Loucy (cell line): ENCODE data around the gene PIR.

ENCODE experiments used
- H2AFZ ChIP-seq: fragments of 200-600 bp; sonication (generic); 2 replicates; pipeline ENCODE4 v1.6.0; 2016; ENCODE audit warnings: antibody characterized with exemption, mild to moderate bottlenecking, low read length, moderate library complexity
- H3F3A ChIP-seq: fragments of 200-600 bp; 2 replicates; pipeline ENCODE4 v1.6.0; 2016; ENCODE audit warnings: antibody characterized with exemption, low read depth, mild to moderate bottlenecking
- H3K27me3 ChIP-seq: fragments of 200-600 bp; sonication (generic); 2 replicates; pipeline ENCODE4 v1.6.1; 2014; ENCODE audit warnings: low read length, mild to moderate bottlenecking; ENCODE audit not compliant: insufficient read depth, poor library complexity, severe bottlenecking
- H3K36me3 ChIP-seq: fragments of 200-600 bp; sonication (generic); 2 replicates; pipeline ENCODE4 v1.6.1; 2016; ENCODE audit warnings: low read length; ENCODE audit not compliant: insufficient read depth
- H3K4me1 ChIP-seq: fragments of 200-600 bp; sonication (generic); 2 replicates; pipeline ENCODE4 v1.5.1; 2014; ENCODE audit warnings: low read length, mild to moderate bottlenecking; ENCODE audit not compliant: insufficient read depth, poor library complexity, severe bottlenecking
- H3K4me2 ChIP-seq: fragments of 200-600 bp; sonication (generic); 2 replicates; pipeline ENCODE4 v1.6.0; 2014; ENCODE audit warnings: antibody characterized with exemption, low read length, low read depth, mild to moderate bottlenecking; ENCODE audit not compliant: poor library complexity, severe bottlenecking
- H3K4me3 ChIP-seq: fragments of 200-600 bp; sonication (generic); 2 replicates; pipeline ENCODE4 v1.5.1; 2014; ENCODE audit warnings: low read length, mild to moderate bottlenecking, mixed read lengths; ENCODE audit not compliant: poor library complexity, severe bottlenecking
- H3K79me2 ChIP-seq: fragments of 200-600 bp; sonication (generic); 2 replicates; pipeline ENCODE4 v1.6.1; 2014; ENCODE audit warnings: low read length; ENCODE audit not compliant: insufficient read depth
- H3K9ac ChIP-seq: fragments of 200-600 bp; sonication (generic); 2 replicates; pipeline ENCODE4 v1.6.0; 2014; ENCODE audit warnings: mild to moderate bottlenecking, low read depth, low read length, moderate library complexity; ENCODE audit not compliant: poor library complexity, severe bottlenecking
- H3K9me2 ChIP-seq: fragments of 200-600 bp; sonication (generic); replicated peaks from 2 replicates; pipeline ENCODE4 v1.6.1; 2016; ENCODE audit warnings: low read depth, low read length, mixed read lengths
- H3K9me3 ChIP-seq: fragments of 200-600 bp; sonication (generic); 2 replicates; pipeline ENCODE4 v1.6.1; 2014; ENCODE audit warnings: mild to moderate bottlenecking, antibody characterized with exemption, low read length, low read depth; ENCODE audit not compliant: insufficient read depth
- H4K20me1 ChIP-seq: fragments of 200-600 bp; sonication (generic); 2 replicates; pipeline ENCODE4 v1.6.0; 2014; ENCODE audit warnings: antibody characterized with exemption, low read length, mild to moderate bottlenecking; ENCODE audit not compliant: insufficient read depth, poor library complexity, severe bottlenecking
- CTCF ChIP-seq: fragments of 200-600 bp; sonication (generic); conservative IDR thresholded peaks from 2 replicates; pipeline ENCODE4 v1.5.1; 2014; ENCODE audit warnings: mild to moderate bottlenecking, antibody characterized with exemption, low read length
- EZH2phosphoT487 ChIP-seq: fragments of 200-600 bp; IDR thresholded peaks from 2 replicates; pipeline ENCODE4 v1.6.1; 2018; ENCODE audit warnings: antibody characterized with exemption, mild to moderate bottlenecking, moderate library complexity, borderline replicate concordance

The PIR gene

GRCh38 chrX:15435836-15436619 lies 57.1 kb downstream of the PIR start:
- no peaks in the 10 kb centered on the region for H3F3A ChIP-seq
- H3K4me3 ChIP-seq = no peak overlapping the region
- H4K20me1 ChIP-seq = no peaks in the 10 kb centered on the region
- no peaks in the 10 kb centered on the region for H3K4me1 ChIP-seq
- H2AFZ ChIP-seq = no peak overlapping the region
- H3K9ac ChIP-seq = no peak overlapping the region
- TF ChIP-seq CTCF (no peak), EZH2phosphoT487 (no peak)
- no peaks in the 10 kb centered on the region for H3K9me3 ChIP-seq
- no peaks in the 10 kb centered on the region for H3K36me3 ChIP-seq
- H3K4me2 ChIP-seq = no peak overlapping the region
- no peaks in the 10 kb centered on the region for H3K27me3 ChIP-seq
- no peaks in the 10 kb centered on the region for H3K79me2 ChIP-seq
- no peaks in the 10 kb centered on the region for H3K9me2 ChIP-seq

- Histone ChIP-seq H3K79me2 (no peaks in the 10 kb centered on the region), H3K9me2 (no peaks in the 10 kb centered on the region), H3K27me3 (no peaks in the 10 kb centered on the region), H3F3A (no peaks in the 10 kb centered on the region), H3K36me3 (no peaks in the 10 kb centered on the region), H2AFZ (no peak overlapping the region), H4K20me1 (no peaks in the 10 kb centered on the region), H3K9me3 (no peaks in the 10 kb centered on the region), H3K9ac (no peak overlapping the region), H3K4me1 (peaks cover 9% of the 10 kb centered on the region), H3K4me3 (no peak overlapping the region), H3K4me2 (no peak overlapping the region)
- TF ChIP-seq EZH2phosphoT487 (no peak), CTCF (no peak)
Observed at GRCh38 chrX:15434205-15434604, 58.9 kb downstream of the PIR start.

- Histone ChIP-seq H3K9me3 (no peaks in the 10 kb centered on the region), H3K9ac (no peak overlapping the region), H3F3A (no peaks in the 10 kb centered on the region), H3K79me2 (no peaks in the 10 kb centered on the region), H3K36me3 (no peaks in the 10 kb centered on the region), H3K4me1 (peaks cover 9% of the 10 kb centered on the region), H3K9me2 (no peaks in the 10 kb centered on the region), H3K27me3 (no peaks in the 10 kb centered on the region), H2AFZ (no peak overlapping the region), H3K4me2 (no peak overlapping the region), H4K20me1 (no peaks in the 10 kb centered on the region), H3K4me3 (no peak overlapping the region)
- no peak for TF ChIP-seq EZH2phosphoT487
- TF ChIP-seq CTCF = no peak
Observed at GRCh38 chrX:15430584-15430983, 62.5 kb downstream of the PIR start.
